Gastrocnemius medialis (tissue), 4 donors: Measurements from ENCODE around the gene TIGIT.

Experiments
- POLR2A ChIP-seq, 2 donors: fragments of 450-650 bp; IDR thresholded peaks; one replicate each; pipeline ENCODE4 v1.6.1; 2017; ENCODE audit warnings: antibody characterized with exemption in 2 of 2, mild to moderate bottlenecking in 2 of 2, moderate library complexity in 2 of 2
- TF ChIP-seq, protein P1 (sequence below), 5 experiments: fragments of 450-650 bp in 3 of 5; fragments of 200-600 bp in 2 of 5; sonication (generic) in 2 of 5; IDR thresholded peaks in 4 of 5; conservative IDR thresholded peaks in 1 of 5; 1 replicate in 4 of 5; 2 replicates in 1 of 5; pipeline ENCODE4 v1.5.1; 2016 to 2019; ENCODE audit warnings: antibody characterized with exemption in 5 of 5, mild to moderate bottlenecking in 3 of 5, moderate library complexity in 3 of 5

DNA sequence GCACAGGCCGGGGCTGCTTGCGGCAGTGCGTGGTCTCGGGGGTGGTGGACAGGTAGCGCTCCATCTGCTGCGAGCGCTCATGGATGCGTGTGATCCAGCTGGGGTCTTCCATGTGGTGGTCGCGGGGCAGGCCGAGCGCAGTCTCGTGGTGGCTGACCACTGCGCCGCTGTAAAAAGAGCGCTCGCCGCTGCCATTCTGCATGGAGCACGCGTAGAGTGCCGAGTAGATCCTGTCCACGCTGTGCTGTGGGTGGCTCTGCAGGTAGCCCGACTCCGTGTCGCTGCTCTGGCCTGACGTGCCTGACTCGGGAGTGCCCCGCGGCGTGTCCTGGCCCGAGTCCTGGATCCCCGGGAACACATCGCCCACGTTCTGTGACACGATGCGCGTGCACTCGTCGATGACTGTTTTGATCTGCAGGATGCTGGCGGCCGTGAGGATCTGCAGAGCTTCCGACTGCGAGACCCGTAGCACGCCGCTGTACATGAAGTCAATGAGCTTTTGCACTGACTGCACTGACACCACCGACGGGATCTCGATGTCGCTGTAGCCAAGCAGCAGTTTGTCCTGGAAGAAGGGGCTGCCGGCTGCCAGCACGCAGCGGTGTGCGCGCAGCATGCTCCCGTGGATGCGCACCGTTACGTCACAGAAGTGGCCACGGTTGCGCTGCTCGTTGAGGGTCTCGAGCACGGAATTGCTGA is 57.4 kb downstream of the TIGIT start:
- TF ChIP-seq POLR2A (IDR thresholded peaks at IDR 0.05): no peak
- TF ChIP-seq, protein P1, sequence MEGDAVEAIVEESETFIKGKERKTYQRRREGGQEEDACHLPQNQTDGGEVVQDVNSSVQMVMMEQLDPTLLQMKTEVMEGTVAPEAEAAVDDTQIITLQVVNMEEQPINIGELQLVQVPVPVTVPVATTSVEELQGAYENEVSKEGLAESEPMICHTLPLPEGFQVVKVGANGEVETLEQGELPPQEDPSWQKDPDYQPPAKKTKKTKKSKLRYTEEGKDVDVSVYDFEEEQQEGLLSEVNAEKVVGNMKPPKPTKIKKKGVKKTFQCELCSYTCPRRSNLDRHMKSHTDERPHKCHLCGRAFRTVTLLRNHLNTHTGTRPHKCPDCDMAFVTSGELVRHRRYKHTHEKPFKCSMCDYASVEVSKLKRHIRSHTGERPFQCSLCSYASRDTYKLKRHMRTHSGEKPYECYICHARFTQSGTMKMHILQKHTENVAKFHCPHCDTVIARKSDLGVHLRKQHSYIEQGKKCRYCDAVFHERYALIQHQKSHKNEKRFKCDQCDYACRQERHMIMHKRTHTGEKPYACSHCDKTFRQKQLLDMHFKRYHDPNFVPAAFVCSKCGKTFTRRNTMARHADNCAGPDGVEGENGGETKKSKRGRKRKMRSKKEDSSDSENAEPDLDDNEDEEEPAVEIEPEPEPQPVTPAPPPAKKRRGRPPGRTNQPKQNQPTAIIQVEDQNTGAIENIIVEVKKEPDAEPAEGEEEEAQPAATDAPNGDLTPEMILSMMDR (IDR thresholded peaks at IDR 0.05 in 4 of 5, conservative IDR thresholded peaks at IDR 0.05 in 1 of 5): no peak
